ENCODE data around the gene AFF3.

Gene AFF3

DNA sequence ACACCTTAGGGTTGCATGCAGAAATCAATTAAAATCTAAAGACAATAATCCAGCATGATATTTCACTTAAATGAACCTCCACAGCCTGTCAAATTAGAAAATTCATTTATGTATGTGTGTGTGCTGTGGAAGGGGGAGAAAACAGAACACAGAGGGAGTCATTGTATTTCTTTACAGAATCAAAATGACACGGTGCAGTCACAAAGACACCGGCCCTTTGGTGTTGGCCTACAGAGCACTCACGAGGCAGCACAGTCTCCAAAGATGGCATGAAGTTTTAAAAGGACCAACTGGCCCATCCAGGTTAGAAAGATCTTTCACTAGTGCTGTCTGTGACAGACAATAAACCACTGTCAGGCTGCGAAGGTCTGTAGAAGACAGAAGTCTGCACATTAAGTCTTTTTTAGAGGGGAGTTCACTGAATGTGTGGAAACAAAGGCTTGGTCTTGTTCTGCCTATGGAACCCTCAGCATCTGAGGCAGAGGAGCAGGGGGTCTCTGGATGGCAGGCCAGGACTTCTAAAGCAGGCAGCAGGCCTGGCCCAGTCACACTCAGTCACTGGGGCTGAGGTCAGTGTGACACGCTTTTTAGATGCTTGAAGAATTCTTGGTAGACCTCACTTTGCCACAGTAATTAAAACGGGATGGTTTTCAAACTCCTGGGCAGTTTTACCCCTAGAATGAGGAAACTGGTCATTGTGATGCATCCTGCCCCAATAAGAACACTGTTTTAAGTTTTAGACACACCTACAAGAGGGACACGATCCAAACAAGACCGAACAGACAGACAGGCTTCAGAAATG, 184.9 kb downstream of the AFF3 start:
- peaks cover 0 to 14% of the 10 kb centered on the region in 2 experiments for H3K36me3 ChIP-seq (ENCODE audit: control insufficient read depth in 1 of 2, insufficient read depth in 2 of 2, low read depth in 1 of 2, low read length in 2 of 2)

DNA sequence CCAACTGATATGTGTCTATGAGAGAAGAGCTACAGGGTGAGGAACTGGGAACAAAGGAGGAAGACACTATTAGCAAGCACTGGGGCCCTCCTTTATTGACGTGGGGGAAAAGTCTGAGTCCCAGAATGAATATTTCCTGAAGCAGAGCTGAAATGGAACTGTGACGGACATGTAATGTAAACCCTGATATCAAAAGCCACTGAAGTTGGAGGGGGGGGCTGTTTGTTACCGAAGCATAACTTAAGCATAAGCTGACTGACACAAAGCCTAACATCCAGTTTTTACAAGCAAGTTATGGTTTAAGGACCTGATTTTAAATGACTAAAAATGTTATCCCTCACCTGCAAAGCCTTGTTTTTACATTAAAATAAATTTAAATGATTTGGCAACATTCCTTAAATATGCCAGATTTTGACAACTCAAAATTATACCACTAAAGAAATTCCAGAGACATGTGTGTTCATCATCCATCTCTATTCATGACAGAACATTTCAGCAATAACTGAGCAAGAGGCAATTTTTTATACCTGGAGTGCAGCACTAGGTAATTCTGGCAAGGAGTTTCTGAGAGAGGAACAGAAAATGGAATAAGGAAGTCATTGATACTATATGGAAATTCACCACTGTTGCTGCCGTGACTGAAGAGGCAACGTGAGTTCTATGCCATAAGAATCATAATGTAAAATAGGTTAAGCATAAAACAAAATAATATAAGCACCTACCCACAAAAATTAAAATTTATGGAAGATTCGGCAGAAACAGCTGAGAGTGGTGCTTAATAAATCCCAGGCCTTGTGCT, 186.0 kb downstream of the AFF3 start:
- H3K36me3 ChIP-seq (ENCODE audit: control insufficient read depth in 1 of 2, insufficient read depth in 2 of 2, low read depth in 1 of 2, low read length in 2 of 2), result peaks cover 0 to 19% of the 10 kb centered on the region in 2 experiments
- no peak overlapping the region for H3K9ac ChIP-seq (ENCODE audit: low read length)
- no peak overlapping the region for H3K4ac ChIP-seq (ENCODE audit: low read depth in 1 of 2, low read length in 2 of 2)
- H3K9me3 ChIP-seq (ENCODE audit: control insufficient read depth, low read length), result no peaks in the 10 kb centered on the region
- no peak overlapping the region for H2BK12ac ChIP-seq (ENCODE audit: low read length in 2 of 2)
- no peak overlapping the region for H2BK5ac ChIP-seq (ENCODE audit: low read depth, low read length, poor library complexity, severe bottlenecking)
- no peak overlapping the region for H2AK5ac ChIP-seq (ENCODE audit: low read length, severe bottlenecking)
- H3K4me2 ChIP-seq (ENCODE audit: low read length, poor library complexity, severe bottlenecking), result no peak overlapping the region
- no peak overlapping the region for H2BK15ac ChIP-seq (ENCODE audit: low read depth, poor library complexity, severe bottlenecking)
- no peak for DNase-seq
- H3K18ac ChIP-seq (ENCODE audit: low read depth in 1 of 2, low read length in 2 of 2), result no peak overlapping the region
- 98% methylated on average over 4 of the region's 6 CpGs for WGBS
- no peak overlapping the region for H3K23ac ChIP-seq (ENCODE audit: low read length in 2 of 2)
- no peak overlapping the region for H3K27ac ChIP-seq (ENCODE audit: low read length, poor library complexity, severe bottlenecking)
- no peak overlapping the region for H3K14ac ChIP-seq (ENCODE audit: low read length in 2 of 2)
- H3K79me1 ChIP-seq (replicated peaks; ENCODE audit: low read length, poor library complexity, severe bottlenecking), result peaks cover 26% of the 10 kb centered on the region
- no peak overlapping the region for H2AFZ ChIP-seq (ENCODE audit: low read depth, low read length)
- H3K4me3 ChIP-seq (ENCODE audit: insufficient read depth in 1 of 2, low read depth in 1 of 2, low read length in 2 of 2), result no peak overlapping the region
- peaks cover 0 to 3% of the 10 kb centered on the region in 2 experiments for H3K27me3 ChIP-seq (ENCODE audit: control insufficient read depth in 1 of 2, insufficient read depth in 1 of 2, low read length in 2 of 2)
- peaks cover 9% of the 10 kb centered on the region for H3K4me1 ChIP-seq (ENCODE audit: control insufficient read depth, insufficient read depth, low read depth, low read length)
- H2BK120ac ChIP-seq (ENCODE audit: low read depth, low read length), result no peak overlapping the region
- no peak overlapping the region for H4K8ac ChIP-seq (ENCODE audit: low read length)
- H4K91ac ChIP-seq (ENCODE audit: low read length), result no peak overlapping the region

More for the DNA sequence above, 184.9 kb downstream of the AFF3 start:
- no peaks in the 10 kb centered on the region for H3K9me3 ChIP-seq (ENCODE audit: control insufficient read depth, low read length)
- H2BK15ac ChIP-seq (ENCODE audit: low read depth, poor library complexity, severe bottlenecking), result no peak overlapping the region
- H3K18ac ChIP-seq (ENCODE audit: low read depth in 1 of 2, low read length in 2 of 2), result no peak overlapping the region
- peak overlapping the region; percentile 80 for H4K8ac ChIP-seq (ENCODE audit: low read length)
- H2BK12ac ChIP-seq (ENCODE audit: low read length in 2 of 2), result no peak overlapping the region
- WGBS, result 94% methylated on average over 8 of the region's 8 CpGs
- no peak overlapping the region for H3K14ac ChIP-seq (ENCODE audit: low read length in 2 of 2)
- H3K9ac ChIP-seq (ENCODE audit: low read length), result no peak overlapping the region
- peaks cover 0 to 3% of the 10 kb centered on the region in 2 experiments for H3K27me3 ChIP-seq (ENCODE audit: control insufficient read depth in 1 of 2, insufficient read depth in 1 of 2, low read length in 2 of 2)
- H3K23ac ChIP-seq (ENCODE audit: low read length in 2 of 2), result no peak overlapping the region
- H2BK5ac ChIP-seq (ENCODE audit: low read depth, low read length, poor library complexity, severe bottlenecking), result no peak overlapping the region
- H2AK5ac ChIP-seq (ENCODE audit: low read length, severe bottlenecking), result no peak overlapping the region
- no peak overlapping the region for H3K4ac ChIP-seq (ENCODE audit: low read depth in 1 of 2, low read length in 2 of 2)
- no peak overlapping the region for H3K27ac ChIP-seq (ENCODE audit: low read length, poor library complexity, severe bottlenecking)
- H3K4me3 ChIP-seq (ENCODE audit: insufficient read depth in 1 of 2, low read depth in 1 of 2, low read length in 2 of 2), result no peak overlapping the region
- H4K91ac ChIP-seq (ENCODE audit: low read length), result no peak overlapping the region
- H2BK120ac ChIP-seq (ENCODE audit: low read depth, low read length), result no peak overlapping the region
- H3K4me1 ChIP-seq (ENCODE audit: control insufficient read depth, insufficient read depth, low read depth, low read length), result peaks cover 9% of the 10 kb centered on the region
- peaks cover 25% of the 10 kb centered on the region for H3K79me1 ChIP-seq (replicated peaks; ENCODE audit: low read length, poor library complexity, severe bottlenecking)
- H2AFZ ChIP-seq (ENCODE audit: low read depth, low read length), result no peak overlapping the region
- no peak for DNase-seq
- H3K4me2 ChIP-seq (ENCODE audit: low read length, poor library complexity, severe bottlenecking), result no peak overlapping the region

DNA sequence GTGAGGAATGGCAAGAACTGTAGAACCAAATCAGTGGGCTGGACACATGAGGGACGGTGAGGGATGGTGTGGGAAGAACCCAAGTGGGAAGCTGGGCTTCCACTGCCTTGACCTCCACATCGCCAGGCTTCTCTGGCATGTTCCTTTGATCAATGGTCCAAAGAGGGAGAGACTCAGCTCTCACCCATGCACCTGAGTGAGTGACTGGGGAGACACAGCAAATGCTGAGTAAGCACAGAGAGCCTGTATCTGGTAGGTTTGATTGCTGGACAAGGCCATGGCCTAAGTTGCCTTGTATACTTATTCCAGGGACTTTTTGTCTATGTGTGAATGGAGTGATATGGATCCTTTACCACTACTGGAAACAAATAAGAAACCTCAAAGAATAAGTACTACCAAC, 188.6 kb downstream of the AFF3 start:
- Histone ChIP-seq H3K9me3 (ENCODE audit: control insufficient read depth, low read length) (no peaks in the 10 kb centered on the region), H3K4me1 (ENCODE audit: control insufficient read depth, insufficient read depth, low read depth, low read length) (peaks cover 3% of the 10 kb centered on the region), H4K91ac (ENCODE audit: low read length) (no peak overlapping the region), H3K18ac (ENCODE audit: low read depth in 1 of 2, low read length in 2 of 2) (no peak overlapping the region), H3K23ac (ENCODE audit: low read length in 2 of 2) (no peak overlapping the region), H3K9ac (ENCODE audit: low read length) (no peak overlapping the region), H3K79me1 (replicated peaks; ENCODE audit: low read length, poor library complexity, severe bottlenecking) (peaks cover 20% of the 10 kb centered on the region), H2BK120ac (ENCODE audit: low read depth, low read length) (no peak overlapping the region), H3K4ac (ENCODE audit: low read depth in 1 of 2, low read length in 2 of 2) (no peak overlapping the region), H4K8ac (ENCODE audit: low read length) (no peak overlapping the region), H2BK12ac (ENCODE audit: low read length in 2 of 2) (no peak overlapping the region), H2BK15ac (ENCODE audit: low read depth, poor library complexity, severe bottlenecking) (no peak overlapping the region), H2AK5ac (ENCODE audit: low read length, severe bottlenecking) (no peak overlapping the region), H3K27ac (ENCODE audit: low read length, poor library complexity, severe bottlenecking) (no peak overlapping the region), H3K4me2 (ENCODE audit: low read length, poor library complexity, severe bottlenecking) (no peak overlapping the region), H2AFZ (ENCODE audit: low read depth, low read length) (no peak overlapping the region), H2BK5ac (ENCODE audit: low read depth, low read length, poor library complexity, severe bottlenecking) (no peak overlapping the region), H3K36me3 (ENCODE audit: control insufficient read depth in 1 of 2, insufficient read depth in 2 of 2, low read depth in 1 of 2, low read length in 2 of 2) (peaks cover 0 to 19% of the 10 kb centered on the region in 2 experiments), H3K14ac (ENCODE audit: low read length in 2 of 2) (no peak overlapping the region), H3K4me3 (ENCODE audit: insufficient read depth in 1 of 2, low read depth in 1 of 2, low read length in 2 of 2) (no peak overlapping the region), H3K27me3 (ENCODE audit: control insufficient read depth in 1 of 2, insufficient read depth in 1 of 2, low read length in 2 of 2) (peaks cover 0 to 3% of the 10 kb centered on the region in 2 experiments)
- no peak for DNase-seq
- 98% methylated on average over 2 of the region's 2 CpGs for WGBS

DNA sequence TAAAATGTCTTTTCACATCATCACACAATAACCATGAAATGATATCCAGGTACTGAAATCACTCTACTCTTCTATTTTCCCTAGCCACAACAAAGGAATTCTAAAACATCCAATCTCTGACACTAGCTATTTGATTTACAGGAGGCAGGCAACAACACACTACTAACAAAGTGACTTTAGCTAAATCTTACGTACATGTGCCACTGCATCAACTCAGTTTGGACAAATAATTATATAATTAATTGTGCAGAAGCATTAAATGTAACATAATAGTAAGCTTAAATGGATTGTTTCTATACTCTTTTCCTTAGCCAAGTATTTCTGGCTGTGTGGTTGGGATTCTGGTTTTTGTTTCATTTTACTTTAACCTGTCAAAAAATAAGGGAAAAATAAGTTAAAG, 192.4 kb downstream of the AFF3 start:
- no peak overlapping the region for H3K18ac ChIP-seq (ENCODE audit: low read depth in 1 of 2, low read length in 2 of 2)
- H3K4me2 ChIP-seq (ENCODE audit: low read length, poor library complexity, severe bottlenecking), result no peak overlapping the region
- no peak overlapping the region for H2BK5ac ChIP-seq (ENCODE audit: low read depth, low read length, poor library complexity, severe bottlenecking)
- WGBS, result no CpG with 5 or more reads among the region's 1 CpG
- no peak overlapping the region for H3K4me3 ChIP-seq (ENCODE audit: insufficient read depth in 1 of 2, low read depth in 1 of 2, low read length in 2 of 2)
- H3K4me1 ChIP-seq (ENCODE audit: control insufficient read depth, insufficient read depth, low read depth, low read length), result peaks cover 2% of the 10 kb centered on the region
- H2AFZ ChIP-seq (ENCODE audit: low read depth, low read length), result no peak overlapping the region
- no peak overlapping the region for H3K4ac ChIP-seq (ENCODE audit: low read depth in 1 of 2, low read length in 2 of 2)
- H3K14ac ChIP-seq (ENCODE audit: low read length in 2 of 2), result no peak overlapping the region
- H4K8ac ChIP-seq (ENCODE audit: low read length), result no peak overlapping the region
- peaks cover 0 to 20% of the 10 kb centered on the region in 2 experiments for H3K36me3 ChIP-seq (ENCODE audit: control insufficient read depth in 1 of 2, insufficient read depth in 2 of 2, low read depth in 1 of 2, low read length in 2 of 2)
- H3K9me3 ChIP-seq (ENCODE audit: control insufficient read depth, low read length), result no peaks in the 10 kb centered on the region
- no peak overlapping the region for H2BK12ac ChIP-seq (ENCODE audit: low read length in 2 of 2)
- H3K27me3 ChIP-seq (ENCODE audit: control insufficient read depth in 1 of 2, insufficient read depth in 1 of 2, low read length in 2 of 2), result peaks cover 0 to 19% of the 10 kb centered on the region in 2 experiments
- H3K23ac ChIP-seq (ENCODE audit: low read length in 2 of 2), result no peak overlapping the region
- no peak overlapping the region for H4K91ac ChIP-seq (ENCODE audit: low read length)
- no peak overlapping the region for H2BK15ac ChIP-seq (ENCODE audit: low read depth, poor library complexity, severe bottlenecking)
- no peak overlapping the region for H3K9ac ChIP-seq (ENCODE audit: low read length)
- no peak overlapping the region for H2AK5ac ChIP-seq (ENCODE audit: low read length, severe bottlenecking)
- peaks cover 28% of the 10 kb centered on the region for H3K79me1 ChIP-seq (replicated peaks; ENCODE audit: low read length, poor library complexity, severe bottlenecking)
- no peak overlapping the region for H2BK120ac ChIP-seq (ENCODE audit: low read depth, low read length)
- DNase-seq, result no peak
- H3K27ac ChIP-seq (ENCODE audit: low read length, poor library complexity, severe bottlenecking), result no peak overlapping the region

Data from mesenchymal stem cell (in vitro differentiated cells and primary cell).